Measurements from ENCODE around the gene B3GALT5.
"Not testable (repeated sequence)": the region's sequence is repeated elsewhere in the genome, so short reads cannot be mapped to it uniquely, and the experiment has no call there.

B3GALT5 gene

GRCh38 chr21:39612233-39613040 lies at the start of gene B3GALT5:
TSS of gene B3GALT5 (plus strand) at chr21:39612940. CDS start at chr21:39660560, 47,620 bp downstream.
- no peak for DNase-seq (ENCODE audit: low spot score)

GRCh38 chr21:39564200-39564599 lies 48.5 kb upstream of the B3GALT5 start:
- DNase-seq (ENCODE audit: low spot score), result no peak

- no peak for DNase-seq (ENCODE audit: low spot score)
Observed at GRCh38 chr21:39567180-39567972, 45.4 kb upstream of the B3GALT5 start.

GRCh38 chr21:39568361-39568760 lies 44.4 kb upstream of the B3GALT5 start:
- no peak for DNase-seq (ENCODE audit: low spot score)

- no peak for DNase-seq (ENCODE audit: low spot score)
Observed at GRCh38 chr21:39575775-39576174, 37.0 kb upstream of the B3GALT5 start.

- DNase-seq (ENCODE audit: low spot score), result no peak
Observed at GRCh38 chr21:39576518-39577128, 36.1 kb upstream of the B3GALT5 start.

GRCh38 chr21:39579734-39580332 lies 32.9 kb upstream of the B3GALT5 start:
- no peak for DNase-seq (ENCODE audit: low spot score)

GRCh38 chr21:39580744-39581143 lies 32.0 kb upstream of the B3GALT5 start:
- no peak for DNase-seq (ENCODE audit: low spot score)

- no peak for DNase-seq (ENCODE audit: low spot score)
Observed at GRCh38 chr21:39581414-39581813, 31.3 kb upstream of the B3GALT5 start.

GRCh38 chr21:39582749-39583148 lies 30.0 kb upstream of the B3GALT5 start:
- no peak for DNase-seq (ENCODE audit: low spot score)

GRCh38 chr21:39583586-39583985 lies 29.2 kb upstream of the B3GALT5 start:
- not testable (repeated sequence) for DNase-seq (ENCODE audit: low spot score)

GRCh38 chr21:39587376-39587775 lies 25.4 kb upstream of the B3GALT5 start:
- no peak for DNase-seq (ENCODE audit: low spot score)

- DNase-seq (ENCODE audit: low spot score), result no peak
Observed at GRCh38 chr21:39588884-39589283, 23.9 kb upstream of the B3GALT5 start.

- DNase-seq (ENCODE audit: low spot score), result no peak
Observed at GRCh38 chr21:39593522-39593921, 19.2 kb upstream of the B3GALT5 start.

- DNase-seq (ENCODE audit: low spot score), result no peak
Observed at GRCh38 chr21:39595465-39595864, 17.3 kb upstream of the B3GALT5 start.

- DNase-seq (ENCODE audit: low spot score), result no peak
Observed at GRCh38 chr21:39597595-39597994, 15.1 kb upstream of the B3GALT5 start.

GRCh38 chr21:39599191-39599970 lies 13.4 kb upstream of the B3GALT5 start:
- DNase-seq (ENCODE audit: low spot score), result no peak

- no peak for DNase-seq (ENCODE audit: low spot score)
Observed at GRCh38 chr21:39601187-39601928, 11.4 kb upstream of the B3GALT5 start.

GRCh38 chr21:39602076-39602689 lies 10.6 kb upstream of the B3GALT5 start:
- DNase-seq (ENCODE audit: low spot score), result no peak

- no peak for DNase-seq (ENCODE audit: low spot score)
Observed at GRCh38 chr21:39602793-39603192, 9.9 kb upstream of the B3GALT5 start.
